Adrenal gland (tissue), 5 donors: ENCODE measurements around the gene IL20.

Source experiments
- CTCF ChIP-seq, 6 experiments: fragments of 450-650 bp in 4 of 6; fragments of 200-600 bp in 2 of 6; sonication (generic) in 1 of 6; IDR thresholded peaks; 1 replicate in 5 of 6; 2 replicates in 1 of 6; pipeline versions ENCODE4 v1.5.1 to v1.8.0; 2016 to 2021; ENCODE audit warnings: antibody characterized with exemption in 6 of 6, mild to moderate bottlenecking in 2 of 6, moderate library complexity in 1 of 6
- POLR2A ChIP-seq, 2 donors: fragments of 450-650 bp; IDR thresholded peaks; one replicate each; pipeline ENCODE4 v1.6.1; 2017; ENCODE audit warnings: antibody characterized with exemption in 2 of 2, mild to moderate bottlenecking in 2 of 2, moderate library complexity in 1 of 2
- donor health status: DM: no; HTN: no; CAD: no.

- TF ChIP-seq CTCF (IDR thresholded peaks at IDR 0.05) (no peak), POLR2A (IDR thresholded peaks at IDR 0.05) (no peak)
Observed at GRCh38 chr1:206892351-206892984, 27.0 kb downstream of the IL20 start.
